HG03571 (cell line): ENCODE measurements around the gene BRD9.
"Not testable (repeated sequence)": the region's sequence is repeated elsewhere in the genome, so short reads cannot be mapped to it uniquely, and the experiment has no call there.

Experiments used
- ATAC-seq: cut with Tn5 transposase; IDR thresholded peaks from one replicate; pipeline ENCODE4 v1.9.1; 2021; ENCODE audit not compliant: unreplicated experiment

BRD9 gene

DNA sequence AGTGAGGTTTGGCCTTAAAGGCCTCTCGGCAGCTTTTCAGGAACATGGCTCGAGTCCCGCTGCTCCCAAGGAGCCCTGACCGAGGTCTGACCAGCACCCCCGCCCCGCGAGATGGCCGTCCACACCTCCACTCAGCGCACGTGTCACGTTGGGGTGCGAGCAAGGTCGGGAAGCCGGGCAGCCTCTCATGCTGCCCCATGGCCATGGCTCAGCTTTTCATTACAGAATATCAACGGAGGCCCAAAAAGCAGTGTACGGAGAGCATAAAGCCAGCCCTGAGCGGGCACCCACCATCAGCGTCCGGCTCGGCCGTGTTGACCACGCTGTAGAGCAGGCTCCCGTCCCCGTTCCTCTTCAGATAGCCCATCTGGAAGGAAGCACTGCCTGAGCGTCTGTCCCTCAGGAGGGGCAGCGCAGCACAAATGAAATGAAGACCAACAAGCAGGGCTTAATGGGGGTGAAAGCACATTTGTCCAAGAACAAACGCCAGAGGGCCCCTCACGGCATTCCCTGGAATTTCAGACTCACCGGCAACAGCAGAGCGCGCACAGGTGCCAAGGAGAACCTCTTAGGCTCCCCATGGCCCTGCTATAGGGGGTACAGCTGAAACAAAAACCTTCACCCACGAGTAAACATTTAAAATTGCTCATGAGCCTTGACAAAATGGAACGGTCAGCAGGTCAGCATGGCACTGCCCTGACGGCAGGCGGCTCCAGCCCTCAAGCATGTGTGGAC lies 11.6 kb downstream of the BRD9 start:
- no peak for ATAC-seq

DNA sequence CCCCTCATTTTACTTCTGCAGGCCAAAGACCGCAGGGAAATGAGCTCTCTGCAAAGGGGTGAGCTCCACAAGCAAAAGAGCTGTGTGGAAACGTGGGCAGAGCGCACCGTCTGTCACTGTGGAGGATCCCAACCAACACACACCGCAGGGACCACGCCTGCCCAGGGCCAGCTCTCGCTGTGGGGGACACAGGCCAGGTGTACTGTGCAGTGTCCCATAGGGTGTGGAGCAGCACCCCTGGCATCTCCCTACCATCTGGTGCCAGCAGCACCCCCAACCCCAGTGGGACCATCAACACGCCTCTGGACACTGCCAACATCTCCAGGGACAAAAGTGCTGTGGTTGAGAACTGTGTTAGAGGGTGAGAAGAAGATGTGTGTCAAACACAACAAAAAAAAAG lies 13.9 kb downstream of the BRD9 start:
- not testable (repeated sequence) for ATAC-seq

- ATAC-seq = no peak
Measured at GRCh38 chr5:878125-878524, 14.5 kb downstream of the BRD9 start.

DNA sequence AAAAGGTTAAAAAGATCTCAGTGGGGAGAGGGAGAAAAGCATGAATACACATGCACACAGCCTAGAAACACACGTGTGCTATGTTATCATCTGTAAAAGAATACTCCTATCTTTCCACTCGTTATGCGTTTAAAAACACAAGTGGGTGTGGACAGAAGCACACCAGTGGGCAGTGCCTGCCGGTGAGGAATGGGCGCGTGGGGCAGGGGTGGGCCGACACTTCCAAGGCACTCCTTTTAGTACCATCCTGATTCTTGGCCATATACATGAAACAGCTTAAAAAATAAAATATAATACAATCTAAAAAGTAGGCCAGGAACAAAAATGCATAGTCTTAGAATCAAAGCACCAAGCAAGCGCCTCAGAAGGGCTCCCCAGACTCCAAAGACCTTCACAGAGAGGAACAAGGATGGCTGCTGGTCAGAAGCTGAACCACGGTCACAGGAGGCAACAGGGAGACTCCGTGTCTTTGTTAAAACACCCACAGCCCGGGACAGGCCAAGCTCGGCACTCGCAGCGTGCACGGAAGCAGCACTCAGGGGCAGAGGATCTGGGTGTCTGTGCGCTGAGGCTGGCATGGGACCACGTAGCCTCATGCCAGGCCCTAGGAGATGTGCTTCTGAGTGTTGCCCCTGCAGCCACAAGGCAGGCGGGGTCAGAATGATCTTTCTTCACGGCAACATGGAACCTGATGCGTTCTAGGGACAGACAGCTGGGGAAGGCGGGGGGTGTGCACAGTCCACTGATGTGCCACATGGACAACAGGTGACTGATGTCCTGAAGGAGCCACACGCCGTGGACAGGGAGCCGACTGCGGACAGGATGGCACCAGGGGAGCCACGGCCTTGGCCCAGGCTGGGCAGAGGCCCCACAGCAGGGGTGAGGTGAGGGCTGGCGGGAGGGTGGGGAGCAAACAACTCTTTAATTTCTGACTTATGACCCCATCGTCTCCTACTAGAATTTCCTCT lies 15.9 kb downstream of the BRD9 start:
- no peak for ATAC-seq

DNA sequence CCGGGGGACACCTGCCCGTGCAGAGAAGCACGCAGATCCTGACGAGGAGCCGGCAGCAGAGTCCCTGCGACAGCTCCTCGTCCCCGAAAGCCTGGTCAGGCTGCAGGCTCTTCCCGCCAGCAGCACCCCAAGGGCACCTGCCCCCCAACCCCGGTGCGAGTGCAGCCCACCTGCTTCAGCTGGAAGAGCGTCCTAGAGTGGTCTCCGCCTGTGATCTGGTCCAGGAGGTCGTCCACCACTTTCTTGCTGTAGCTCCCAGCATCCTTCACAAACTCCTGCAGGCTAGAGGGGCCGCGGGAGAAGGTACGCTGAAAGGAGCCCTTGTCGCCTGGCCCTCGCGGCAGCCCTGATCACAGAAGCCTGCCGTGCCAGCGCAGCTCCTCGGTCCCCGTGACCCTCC lies 16.7 kb downstream of the BRD9 start:
- ATAC-seq = no peak

DNA sequence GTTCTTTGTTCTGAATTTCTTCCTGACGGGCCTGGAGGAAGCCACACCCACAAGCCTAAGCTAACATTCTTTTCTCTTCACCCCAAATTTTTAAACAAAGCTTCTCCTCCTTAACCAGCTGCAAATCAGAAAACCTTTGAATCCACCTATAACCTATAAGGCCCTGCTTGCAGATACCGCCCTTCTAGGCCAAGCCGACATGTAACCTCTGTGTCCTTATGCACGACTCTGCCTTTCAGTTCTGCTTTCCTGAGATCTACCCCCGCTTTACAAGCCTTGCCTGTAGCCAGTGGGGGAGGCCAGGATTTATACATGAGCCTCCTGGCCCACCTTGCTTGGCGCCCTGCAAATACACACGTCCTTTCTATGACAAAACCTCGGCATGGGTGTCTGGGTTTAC lies 19.3 kb downstream of the BRD9 start:
- ATAC-seq = no peak

GRCh38 chr5:872301-872700 lies 20.3 kb downstream of the BRD9 start:
- no peak for ATAC-seq

DNA sequence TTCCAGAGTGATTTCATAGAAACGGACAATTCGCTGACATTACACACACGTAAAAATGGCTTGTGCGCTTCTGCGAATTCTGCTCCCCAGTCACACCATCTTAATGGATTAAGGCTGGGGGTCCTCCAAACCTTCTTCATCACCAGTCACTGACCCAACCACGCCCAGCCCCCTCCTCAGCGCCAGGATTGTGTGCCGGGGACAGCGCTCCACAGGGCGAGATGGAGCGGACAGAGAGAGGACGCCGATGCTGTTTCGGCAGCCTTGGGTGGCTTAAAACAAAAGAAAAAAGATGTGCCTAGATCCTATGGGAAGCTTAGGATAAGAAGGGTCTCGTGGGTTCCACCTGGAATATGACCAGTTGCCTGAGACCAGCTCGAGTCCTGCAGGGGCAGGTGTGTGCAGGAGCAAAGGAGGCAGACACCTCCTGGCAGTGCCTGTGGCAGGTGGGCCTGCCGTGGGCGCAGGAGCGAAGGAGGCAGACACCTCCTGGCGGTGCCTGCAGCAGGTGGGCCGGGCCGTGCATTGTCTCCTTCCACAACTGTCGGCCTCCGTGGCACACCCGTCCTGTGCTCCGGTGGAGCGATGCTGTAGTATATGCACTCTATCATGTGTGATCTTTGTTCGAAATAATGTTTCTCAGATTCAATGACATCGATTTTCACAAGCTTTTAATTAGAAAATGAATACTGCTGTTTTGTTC lies 20.9 kb downstream of the BRD9 start:
- no peak for ATAC-seq

DNA sequence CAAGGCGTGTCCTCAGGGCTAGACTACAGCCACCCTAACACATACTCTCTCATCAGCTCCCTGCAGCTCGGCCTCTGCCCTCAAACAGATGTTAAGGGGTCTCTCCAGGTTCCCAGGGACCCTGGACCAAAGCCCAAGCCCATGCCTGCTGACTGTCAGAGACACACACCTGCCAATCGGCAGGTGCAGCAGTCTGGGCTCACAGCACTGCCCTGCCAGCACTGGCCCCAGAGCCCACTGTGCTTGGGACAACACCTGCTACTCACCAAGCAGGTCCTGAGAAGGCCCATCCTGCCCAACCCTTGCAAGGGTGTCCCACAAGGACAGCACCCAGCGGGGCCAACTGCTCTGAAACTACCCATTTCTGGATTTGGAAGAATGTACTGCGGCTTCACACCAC lies 21.6 kb downstream of the BRD9 start:
- no peak for ATAC-seq

DNA sequence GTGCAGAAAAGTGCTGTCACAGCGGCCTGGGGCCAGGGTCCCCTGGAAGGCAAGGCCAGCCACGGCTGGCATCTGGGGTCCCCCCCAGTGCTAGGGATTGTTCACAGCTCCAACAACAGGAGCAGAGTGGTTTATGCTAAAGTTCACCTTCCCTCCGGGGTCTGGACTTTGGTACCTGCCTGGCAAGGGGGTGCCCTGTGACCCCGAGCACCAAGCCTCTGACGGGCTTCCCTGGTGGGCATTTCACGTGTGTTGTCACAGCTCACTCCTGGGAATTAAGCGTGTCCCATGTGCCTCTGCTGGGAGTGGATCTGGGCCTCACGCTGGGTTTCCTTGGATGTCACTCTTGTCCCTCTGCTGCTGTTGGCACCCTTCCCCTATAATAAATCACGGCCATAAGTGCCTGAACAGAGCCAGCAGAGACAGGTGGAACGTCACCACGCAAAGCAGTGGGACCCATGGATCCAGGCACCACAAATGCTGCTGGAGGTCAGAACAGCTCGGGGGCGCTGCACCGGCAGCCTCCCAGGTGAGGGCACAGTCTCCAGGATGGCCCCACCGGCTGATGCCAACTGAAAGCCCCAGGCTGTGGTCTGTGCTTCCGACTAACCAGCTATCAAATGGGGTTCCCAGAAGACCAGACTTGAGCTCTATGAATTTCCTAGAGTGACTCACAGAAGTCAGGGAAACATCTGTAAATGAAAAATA lies 24.0 kb downstream of the BRD9 start:
- no peak for ATAC-seq

GRCh38 chr5:867300-867870 lies 25.2 kb downstream of the BRD9 start:
- no peak for ATAC-seq

- no peak for ATAC-seq
Measured at GRCh38 chr5:865771-866170, 26.8 kb downstream of the BRD9 start.

GRCh38 chr5:865168-865521 lies 27.5 kb downstream of the BRD9 start:
- no peak for ATAC-seq

DNA sequence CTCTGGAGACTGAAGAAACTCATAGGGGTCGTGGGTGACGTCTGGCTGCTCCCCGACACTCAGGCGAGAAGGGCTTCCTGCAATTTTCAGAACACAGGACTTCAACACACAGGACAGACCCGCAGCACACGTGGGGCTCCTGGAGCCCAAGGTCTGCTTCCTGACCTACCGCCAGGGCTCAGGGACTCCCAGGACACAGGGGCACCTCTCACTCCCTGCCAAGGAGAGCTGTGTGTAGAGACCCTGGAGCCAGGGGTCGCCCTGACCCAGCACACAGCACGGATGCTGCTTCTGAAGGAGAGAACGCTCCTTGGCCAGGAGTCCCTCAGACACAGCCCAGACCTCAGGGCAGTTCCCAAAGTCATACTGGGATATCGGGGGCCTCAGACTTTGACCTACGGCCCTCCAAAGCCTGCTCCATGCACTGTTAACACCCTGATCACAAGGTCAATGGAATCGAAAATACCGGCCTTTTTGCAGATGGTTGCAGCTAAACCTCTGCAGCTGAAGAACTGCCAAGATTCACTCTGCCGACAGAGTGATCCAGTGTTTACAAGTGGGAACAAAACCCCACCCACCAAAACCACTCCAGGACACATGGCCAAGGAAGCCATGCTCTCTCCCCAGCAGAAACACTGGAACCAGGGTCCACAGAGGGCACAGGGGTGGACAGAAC lies 28.0 kb downstream of the BRD9 start:
- no peak for ATAC-seq

- no peak for ATAC-seq
Measured at GRCh38 chr5:863244-863805, 29.3 kb downstream of the BRD9 start.

DNA sequence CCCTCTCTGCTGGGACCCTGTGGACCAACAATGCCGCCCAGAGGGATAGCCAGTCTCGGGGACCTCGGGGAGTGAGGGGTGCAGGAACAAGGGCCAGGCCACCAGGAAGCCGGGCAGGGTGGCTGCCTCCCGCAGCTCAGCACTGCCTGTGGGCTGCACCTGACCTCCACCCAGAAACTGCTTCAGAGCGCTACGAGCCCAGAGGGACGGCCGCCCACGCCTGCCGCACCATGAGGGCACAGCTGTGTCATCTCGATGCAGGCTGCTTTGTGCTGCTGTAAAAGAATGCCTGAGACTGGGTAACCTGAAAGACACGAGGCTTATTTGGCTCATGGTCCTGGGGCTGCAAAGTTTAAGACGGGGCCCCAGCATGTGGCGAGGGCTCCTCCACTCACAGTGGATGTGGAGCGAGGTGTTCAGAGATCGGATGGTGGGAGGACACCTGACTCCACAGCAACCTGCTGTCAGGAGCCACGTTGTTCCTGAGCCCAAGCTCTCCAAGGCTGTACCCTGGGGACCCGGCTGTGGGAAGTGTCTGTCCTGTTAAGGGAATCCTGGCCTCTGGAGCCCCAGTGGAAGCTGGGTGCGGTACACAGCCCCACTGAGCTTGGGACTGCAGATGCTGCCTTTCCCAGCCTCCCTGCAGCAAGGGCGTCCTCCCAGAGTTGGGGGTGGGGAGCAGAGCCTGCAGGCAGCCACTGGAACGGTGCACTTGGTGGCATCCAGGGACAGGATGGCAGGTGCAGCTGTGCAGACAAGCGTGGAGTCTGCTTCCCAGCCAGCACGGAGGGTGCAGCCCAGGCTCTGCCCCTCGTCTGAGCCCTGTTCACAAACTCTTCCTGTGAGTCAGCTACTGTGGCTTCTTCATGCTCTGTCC lies 30.0 kb downstream of the BRD9 start:
- ATAC-seq = no peak

DNA sequence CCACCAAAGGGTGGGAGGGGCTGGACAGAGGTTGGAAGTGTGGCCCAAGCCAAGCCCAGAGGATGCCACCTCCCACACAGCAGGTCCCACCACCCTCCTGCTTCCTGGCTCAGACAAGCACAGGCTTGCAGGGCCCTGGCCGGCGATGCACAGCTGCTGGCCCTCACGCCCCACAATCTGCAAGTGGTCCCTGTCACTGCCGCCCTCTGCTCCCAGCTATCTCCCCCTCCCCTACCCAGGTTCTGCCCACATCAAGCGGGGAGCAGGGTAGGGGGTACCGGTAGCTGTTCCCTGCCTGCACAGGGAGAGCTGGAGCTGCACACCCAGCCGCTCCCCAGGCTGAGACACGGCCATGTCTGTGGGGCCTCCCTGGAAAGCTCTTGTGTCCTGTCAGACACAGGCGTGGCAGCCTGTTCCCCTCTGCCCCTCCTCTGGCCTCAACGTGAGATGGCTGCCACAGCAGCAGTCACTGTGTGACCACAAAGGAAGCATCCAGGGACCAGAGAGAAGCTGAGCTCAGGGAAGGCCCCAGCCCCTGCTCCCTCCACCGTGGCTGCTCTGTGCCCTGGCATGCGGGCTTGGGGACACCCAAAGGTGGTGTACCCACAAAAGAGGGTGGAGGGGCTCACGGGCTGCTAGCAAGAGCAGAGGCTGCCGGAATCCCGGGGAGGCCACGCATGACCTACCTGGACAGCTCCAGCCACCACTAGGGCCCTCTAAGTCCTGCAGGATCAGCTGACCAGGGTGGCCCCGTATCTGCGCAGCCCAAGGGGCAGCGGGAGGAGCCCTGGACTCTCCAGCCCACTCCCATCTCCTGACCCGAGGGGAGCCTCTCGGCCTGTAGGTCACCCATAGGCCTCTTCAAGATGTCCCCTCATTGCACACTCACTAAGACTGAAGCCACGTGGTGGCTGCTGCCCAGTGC lies 30.9 kb downstream of the BRD9 start:
- no peak for ATAC-seq
